ES-I3 (cell line): Measurements from ENCODE around the gene DNAH14.
"Not testable (repeated sequence)": the region's sequence is repeated elsewhere in the genome, so short reads cannot be mapped to it uniquely, and the experiment has no call there.

Experiments used
- H3K36me3 ChIP-seq: 2 replicates; pipeline ENCODE4 v1.6.1; 2013; ENCODE audit warnings: mild to moderate bottlenecking, low read length, control low read depth, moderate library complexity; ENCODE audit not compliant: insufficient read depth
- H3K4me1 ChIP-seq: 2 replicates; pipeline ENCODE4 v1.6.1; 2013; ENCODE audit warnings: mild to moderate bottlenecking, control low read depth, low read length; ENCODE audit not compliant: insufficient read depth
- H3K9ac ChIP-seq: 2 replicates; pipeline ENCODE4 v1.6.1; 2013; ENCODE audit warnings: low read depth, mild to moderate bottlenecking, low read length, moderate library complexity
- H3K9me3 ChIP-seq: 2 replicates; pipeline ENCODE4 v1.6.1; 2013; ENCODE audit warnings: mild to moderate bottlenecking, low read length, moderate library complexity; ENCODE audit not compliant: control insufficient read depth, insufficient read depth

DNAH14 gene

DNA sequence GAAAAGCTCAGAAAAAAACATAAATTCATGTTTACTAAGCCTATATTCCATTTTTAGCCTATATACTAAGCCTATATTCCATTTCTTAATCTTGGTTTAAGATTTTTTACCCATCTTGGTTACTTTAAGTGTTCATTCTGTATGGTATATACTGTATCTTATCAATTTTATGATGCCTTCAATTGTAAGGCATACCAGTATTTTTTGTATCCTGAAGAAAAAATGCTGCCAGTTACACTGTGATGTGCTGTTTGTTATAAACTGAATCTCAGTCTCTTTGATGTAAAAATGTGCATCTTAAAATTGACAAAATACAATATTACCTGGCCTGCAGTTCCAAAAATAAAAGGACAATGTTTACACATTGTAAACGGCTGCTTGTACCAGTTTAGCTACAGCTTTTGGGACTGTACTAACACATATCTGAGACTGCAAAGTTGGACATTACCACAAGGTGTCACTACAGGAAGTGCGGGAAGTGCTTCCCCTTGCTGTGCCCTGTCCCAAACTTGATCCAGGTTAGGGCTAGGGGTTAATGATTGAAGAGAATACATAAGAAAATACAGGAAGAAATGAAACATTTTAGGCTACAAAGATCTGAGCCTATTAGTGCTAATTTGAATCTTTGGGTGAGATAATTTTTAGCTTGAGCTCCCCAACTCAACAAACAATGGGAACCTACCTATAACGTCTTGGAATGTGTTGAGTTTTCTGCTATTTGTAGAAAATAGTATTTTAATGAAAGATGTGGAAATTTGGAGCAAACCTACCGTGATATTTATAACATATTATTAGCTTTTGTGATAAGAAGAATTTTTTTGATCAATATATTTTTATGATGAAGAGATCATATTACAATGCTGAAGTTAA is 389.5 kb downstream of the DNAH14 start:
- H3K9ac ChIP-seq, result no peak overlapping the region
- H3K4me1 ChIP-seq, result 0 out of 2 replicates have a peak, but pooled peaks cover 4% of the 10 kb centered on the region
- H3K9me3 ChIP-seq, result no peaks in the 10 kb centered on the region
- no peaks in the 10 kb centered on the region for H3K36me3 ChIP-seq

DNA sequence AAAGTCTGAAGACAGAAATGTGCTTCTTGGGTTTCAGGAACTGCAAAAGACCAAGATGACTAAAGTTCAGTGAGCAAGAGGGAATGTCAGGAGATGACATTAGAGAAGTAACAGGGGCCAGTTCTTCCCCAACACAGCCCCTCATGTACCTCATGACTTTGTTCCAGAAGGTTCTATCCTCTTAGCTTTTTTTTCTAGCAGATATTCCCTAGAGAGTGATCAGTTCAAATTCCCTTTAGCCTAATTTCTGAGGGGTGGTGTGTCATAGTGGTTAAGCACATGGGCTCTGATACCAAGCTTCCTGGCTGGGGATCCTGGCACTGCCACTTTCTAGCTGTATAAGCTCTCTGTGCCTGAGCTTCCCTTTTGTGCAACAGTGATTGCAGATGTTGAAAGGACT is 390.4 kb downstream of the DNAH14 start:
- H3K4me1 ChIP-seq, result 0 out of 2 replicates have a peak, but pooled peaks cover 4% of the 10 kb centered on the region
- H3K36me3 ChIP-seq, result no peaks in the 10 kb centered on the region
- H3K9ac ChIP-seq, result no peak overlapping the region
- no peaks in the 10 kb centered on the region for H3K9me3 ChIP-seq

DNA sequence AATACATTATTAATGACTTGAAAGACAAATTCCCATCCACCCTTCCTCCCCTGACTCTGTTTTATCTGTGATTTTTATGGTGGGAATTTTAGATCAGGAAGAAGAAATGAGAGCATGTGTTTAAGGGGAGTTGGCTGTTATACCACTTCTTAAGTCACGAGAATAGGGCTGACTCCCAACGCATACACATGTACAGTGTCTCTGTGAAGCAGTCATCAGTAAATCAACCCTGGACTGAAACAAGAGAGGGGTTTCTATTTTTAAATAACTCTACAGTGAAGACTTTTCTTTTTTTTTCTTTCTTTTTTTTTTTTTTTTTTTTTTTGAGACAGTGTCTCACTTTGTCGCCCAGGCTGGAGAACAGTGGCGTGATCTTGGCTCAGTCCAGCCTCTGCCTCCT is 392.3 kb downstream of the DNAH14 start:
- no peak overlapping the region for H3K9ac ChIP-seq
- no peaks in the 10 kb centered on the region for H3K9me3 ChIP-seq

GRCh38 chr1:225329041-225329440 is 399.6 kb downstream of the DNAH14 start:
- H3K9me3 ChIP-seq, result no peaks in the 10 kb centered on the region
- no peaks in the 10 kb centered on the region for H3K36me3 ChIP-seq
- H3K9ac ChIP-seq, result no peak overlapping the region
- no peaks in the 10 kb centered on the region for H3K4me1 ChIP-seq

More for the DNA sequence above, 392.3 kb downstream of the DNAH14 start:
- Histone ChIP-seq H3K4me1 (no peaks in the 10 kb centered on the region), H3K36me3 (no peaks in the 10 kb centered on the region)

DNA sequence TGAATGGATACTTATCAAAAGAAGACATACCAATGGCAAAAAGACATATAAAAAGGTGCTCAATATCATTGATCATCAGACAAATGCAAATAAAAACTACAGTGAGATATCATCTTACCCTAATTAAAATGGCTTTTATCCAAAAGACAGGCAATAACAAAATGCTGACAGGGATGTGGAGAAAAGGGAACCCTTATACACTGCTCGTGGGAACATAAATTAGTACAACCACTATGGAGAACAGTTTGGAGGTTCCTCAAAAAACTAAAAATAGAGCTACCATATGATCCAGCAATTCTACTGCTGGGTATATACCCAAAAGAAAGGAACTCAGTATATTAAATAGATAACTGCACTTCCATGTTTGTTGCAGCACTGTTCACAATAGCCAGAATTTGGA is 400.5 kb downstream of the DNAH14 start:
- H3K9me3 ChIP-seq, H3K36me3 ChIP-seq, H3K4me1 ChIP-seq, H3K9ac ChIP-seq: not testable (repeated sequence)

DNA sequence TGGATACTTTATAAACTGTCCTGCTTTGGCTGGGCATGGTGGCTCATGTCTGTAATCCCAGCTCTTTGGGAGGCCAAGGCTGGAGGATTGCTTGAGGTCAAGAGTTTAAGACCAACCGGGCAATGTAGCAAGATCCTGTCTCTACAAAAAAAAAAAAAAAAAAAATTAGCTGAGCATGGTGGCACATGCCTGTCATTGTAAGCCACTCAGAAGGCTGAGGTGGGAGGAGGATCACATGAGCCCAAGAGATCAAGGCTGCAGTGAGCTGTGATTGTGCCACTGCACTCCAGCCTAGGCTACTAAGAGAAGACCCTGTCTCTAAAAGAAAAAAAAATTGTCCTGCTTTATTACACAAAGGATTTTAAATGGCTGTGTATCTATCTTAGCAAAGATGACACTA is 403.2 kb downstream of the DNAH14 start:
- Histone ChIP-seq H3K4me1 (no peaks in the 10 kb centered on the region), H3K9me3 (no peaks in the 10 kb centered on the region), H3K36me3 (no peaks in the 10 kb centered on the region), H3K9ac (no peak overlapping the region)

DNA sequence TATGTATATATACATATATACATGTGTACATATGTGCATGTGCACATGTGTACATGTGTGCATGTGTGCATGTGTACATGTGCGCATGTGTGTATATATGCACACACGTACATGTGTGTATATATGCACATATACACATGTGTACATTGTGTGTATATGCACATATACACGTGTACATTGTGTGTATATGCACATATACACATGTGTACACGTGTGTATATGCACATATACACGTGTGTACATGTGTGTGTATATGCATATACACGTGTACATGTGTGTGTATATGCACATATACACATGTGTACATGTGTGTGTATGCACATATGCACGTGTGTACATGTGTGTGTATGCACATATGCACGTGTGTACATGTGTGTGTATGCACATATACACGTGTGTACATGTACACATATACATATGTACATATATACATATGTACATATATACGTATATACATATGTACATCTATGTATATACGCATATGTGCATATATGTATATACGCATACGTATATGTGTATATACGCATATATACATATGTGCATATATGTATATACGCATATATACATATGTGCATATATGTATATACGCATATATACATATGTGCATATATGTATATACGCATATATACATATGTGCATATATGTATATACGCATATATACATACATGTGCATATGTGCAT is 405.8 kb downstream of the DNAH14 start:
- not testable (repeated sequence) for H3K4me1 ChIP-seq, H3K36me3 ChIP-seq, H3K9ac ChIP-seq, H3K9me3 ChIP-seq

- Histone ChIP-seq H3K4me1 (no peaks in the 10 kb centered on the region), H3K36me3 (no peaks in the 10 kb centered on the region), H3K9me3 (no peaks in the 10 kb centered on the region), H3K9ac (no peak overlapping the region)
These were observed 409.1 kb downstream of the DNAH14 start for GRCh38 chr1:225338545-225338944.

DNA sequence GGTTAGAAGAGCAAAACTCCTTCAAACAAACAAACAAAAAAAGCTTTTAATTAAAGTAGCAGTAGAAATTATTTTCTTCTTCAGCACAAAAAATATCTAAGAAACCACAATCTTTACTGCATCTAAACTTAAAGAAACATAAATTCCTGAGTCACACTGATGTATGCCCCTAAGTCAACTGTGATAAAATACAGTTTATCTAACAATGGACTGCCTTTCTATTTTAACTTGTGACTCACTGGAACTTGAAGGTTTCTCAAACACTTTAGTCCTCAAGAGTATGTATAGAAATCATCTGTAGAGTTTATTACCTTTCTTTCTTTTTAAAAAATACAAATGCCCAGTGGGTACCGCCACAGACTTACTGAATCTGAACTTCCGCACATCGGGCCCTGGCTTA is 412.2 kb downstream of the DNAH14 start:
- no peaks in the 10 kb centered on the region for H3K9me3 ChIP-seq
- H3K4me1 ChIP-seq, result no peaks in the 10 kb centered on the region
- no peak overlapping the region for H3K9ac ChIP-seq
- no peaks in the 10 kb centered on the region for H3K36me3 ChIP-seq

GRCh38 chr1:225342695-225343094 is 413.2 kb downstream of the DNAH14 start:
- no peak overlapping the region for H3K9ac ChIP-seq
- H3K4me1 ChIP-seq, result no peaks in the 10 kb centered on the region

GRCh38 chr1:225343618-225344017 is 414.1 kb downstream of the DNAH14 start:
- no peaks in the 10 kb centered on the region for H3K36me3 ChIP-seq
- H3K4me1 ChIP-seq, result no peaks in the 10 kb centered on the region
- H3K9me3 ChIP-seq, result no peaks in the 10 kb centered on the region
- no peak overlapping the region for H3K9ac ChIP-seq

More at GRCh38 chr1:225342695-225343094, 413.2 kb downstream of the DNAH14 start:
- Histone ChIP-seq H3K36me3 (no peaks in the 10 kb centered on the region), H3K9me3 (no peaks in the 10 kb centered on the region)

GRCh38 chr1:225347123-225347683 is 417.7 kb downstream of the DNAH14 start:
- no peaks in the 10 kb centered on the region for H3K4me1 ChIP-seq
- no peak overlapping the region for H3K9ac ChIP-seq
- H3K9me3 ChIP-seq, result no peaks in the 10 kb centered on the region
- no peaks in the 10 kb centered on the region for H3K36me3 ChIP-seq

GRCh38 chr1:225348400-225348799 is 418.9 kb downstream of the DNAH14 start:
- Histone ChIP-seq H3K4me1 (no peaks in the 10 kb centered on the region), H3K9ac (no peak overlapping the region), H3K9me3 (no peaks in the 10 kb centered on the region)

DNA sequence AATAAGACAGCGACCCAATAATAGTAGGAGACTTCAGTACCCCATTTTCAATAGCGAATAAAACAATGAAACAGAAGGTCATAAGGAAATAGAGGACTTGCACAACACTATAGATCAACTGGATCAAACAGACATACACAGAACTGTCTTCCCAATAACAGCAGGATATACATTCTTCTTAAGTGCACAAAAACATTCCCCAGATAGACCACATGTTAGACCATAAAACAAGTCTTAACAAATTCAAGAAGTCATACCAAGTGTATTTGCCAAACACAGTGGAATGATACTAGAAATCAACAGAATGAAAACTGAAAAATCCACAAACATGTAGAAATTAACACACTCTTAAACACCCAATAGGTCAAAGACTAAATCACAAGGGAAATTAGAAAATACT is 420.4 kb downstream of the DNAH14 start:
- H3K9ac ChIP-seq, result no peak overlapping the region
- H3K9me3 ChIP-seq, result no peaks in the 10 kb centered on the region
- no peaks in the 10 kb centered on the region for H3K36me3 ChIP-seq
- H3K4me1 ChIP-seq, result no peaks in the 10 kb centered on the region

More at GRCh38 chr1:225348400-225348799, 418.9 kb downstream of the DNAH14 start:
- H3K36me3 ChIP-seq, result no peaks in the 10 kb centered on the region

- Histone ChIP-seq H3K36me3 (no peaks in the 10 kb centered on the region), H3K9ac (no peak overlapping the region), H3K4me1 (no peaks in the 10 kb centered on the region), H3K9me3 (no peaks in the 10 kb centered on the region)
These were observed 421.4 kb downstream of the DNAH14 start for GRCh38 chr1:225350872-225351271.
